ENCODE measurements around the gene CBX6.

The CBX6 gene

GRCh38 chr22:38831166-38831945 is 40.7 kb downstream of the CBX6 start (continued):
- no peak for TF ChIP-seq ZNF561 (tag by site-specific recombination; IDR thresholded peaks at IDR 0.05; ENCODE audit: borderline replicate concordance)
- no peak for TF ChIP-seq ZNF280C (tag by site-specific recombination; IDR thresholded peaks at IDR 0.05)
- no peak for TF ChIP-seq ZSCAN16 (tag by site-specific recombination; IDR thresholded peaks at IDR 0.05)
- no peak for TF ChIP-seq ZNF548 (tag by site-specific recombination; IDR thresholded peaks at IDR 0.05)
- TF ChIP-seq ZNF175 (tag by site-specific recombination; IDR thresholded peaks at IDR 0.05) = no peak
- no peak for TF ChIP-seq ZSCAN30 (tag by site-specific recombination; IDR thresholded peaks at IDR 0.05)
- no peak for TF ChIP-seq ZNF132 (tag by site-specific recombination; IDR thresholded peaks at IDR 0.05; ENCODE audit: borderline replicate concordance)
- no peak for TF ChIP-seq ZNF416 (tag by site-specific recombination; IDR thresholded peaks at IDR 0.05)
- no peak for TF ChIP-seq ZNF624 (tag by site-specific recombination; IDR thresholded peaks at IDR 0.05)
- no peak for TF ChIP-seq ZNF654 (tag by site-specific recombination; IDR thresholded peaks at IDR 0.05; ENCODE audit: low read depth)
- no peak for TF ChIP-seq ZNF837 (tag by site-specific recombination; IDR thresholded peaks at IDR 0.05)
- TF ChIP-seq ZNF324 (tag by site-specific recombination; IDR thresholded peaks at IDR 0.05) = no peak
- peak; percentile 59 for TF ChIP-seq ZBTB17 (tag by site-specific recombination; IDR thresholded peaks at IDR 0.05)
- TF ChIP-seq ZNF362 (tag by site-specific recombination; IDR thresholded peaks at IDR 0.05) = peak; percentile 92
- TF ChIP-seq ZNF157 (tag by site-specific recombination; IDR thresholded peaks at IDR 0.05) = no peak
- TF ChIP-seq GLI4 (tag by site-specific recombination; IDR thresholded peaks at IDR 0.05) = no peak
- TF ChIP-seq PRDM10 (tag by site-specific recombination; IDR thresholded peaks at IDR 0.05) = peak; percentile 61
- TF ChIP-seq ZNF580 (tag by site-specific recombination; IDR thresholded peaks at IDR 0.05) = no peak
- TF ChIP-seq ZNF610 (tag by site-specific recombination; IDR thresholded peaks at IDR 0.05; ENCODE audit: borderline replicate concordance) = no peak
- TF ChIP-seq ZNF488 (tag by site-specific recombination; IDR thresholded peaks at IDR 0.05) = no peak
- no peak for TF ChIP-seq BCL6B (tag by site-specific recombination; IDR thresholded peaks at IDR 0.05)
- no peak for TF ChIP-seq PRDM4 (tag by site-specific recombination; IDR thresholded peaks at IDR 0.05)
- TF ChIP-seq HOXC10 (CRISPR knock-in tag; IDR thresholded peaks at IDR 0.05) = no peak
- no peak for TF ChIP-seq ELK4 (IDR thresholded peaks at IDR 0.05; ENCODE audit: borderline replicate concordance, low read depth, low read length)

All from HEK293 (cell line).